Measurements from ENCODE around the gene GPT2.
"Not testable (repeated sequence)": the region's sequence is repeated elsewhere in the genome, so short reads cannot be mapped to it uniquely, and the experiment has no call there.

Gene GPT2

DNA sequence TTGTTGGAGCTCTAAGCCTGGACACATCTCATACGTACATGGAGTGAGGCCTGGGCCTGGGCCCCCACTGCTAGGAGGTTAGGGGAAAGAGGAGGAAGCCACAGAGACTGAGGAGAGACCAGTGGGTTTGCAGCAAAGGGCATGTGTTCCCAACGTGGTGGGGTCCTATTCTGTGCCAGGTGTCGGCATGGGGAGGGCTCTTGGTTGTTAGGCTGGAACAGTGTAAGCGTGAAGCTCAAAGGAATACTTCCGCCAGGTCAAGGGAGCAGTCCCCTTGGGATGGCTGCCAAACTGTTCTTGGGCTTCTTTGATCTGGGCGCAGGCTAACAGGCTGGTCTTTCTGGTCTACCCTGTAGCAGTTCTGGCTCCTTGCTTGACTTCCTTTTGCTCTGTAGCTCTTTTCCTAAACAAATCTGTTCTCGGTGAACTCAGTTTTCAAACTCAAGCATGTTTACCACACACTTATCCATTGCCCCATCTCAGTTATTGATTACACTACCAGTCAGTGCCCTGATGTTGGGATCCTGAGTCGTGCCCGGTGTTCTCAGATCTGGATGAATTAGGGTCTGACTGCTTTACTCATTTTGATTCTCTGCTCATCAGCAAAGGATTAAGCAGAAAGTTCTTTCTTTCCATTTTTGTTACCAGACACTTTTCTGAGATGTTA, 36.4 kb downstream of the GPT2 start:
- no peak overlapping the region for H3K27ac Mint-ChIP-seq
- H3K4me1 Mint-ChIP-seq = peaks cover 13% of the 10 kb centered on the region
- ATAC-seq = no peak
- no peak overlapping the region for H3K4me3 Mint-ChIP-seq
- H3K36me3 Mint-ChIP-seq = peaks cover 49% of the 10 kb centered on the region
- no peak for DNase-seq (ENCODE audit: low spot score in 2 of 2)
- no peaks in the 10 kb centered on the region for H3K9me3 Mint-ChIP-seq

DNA sequence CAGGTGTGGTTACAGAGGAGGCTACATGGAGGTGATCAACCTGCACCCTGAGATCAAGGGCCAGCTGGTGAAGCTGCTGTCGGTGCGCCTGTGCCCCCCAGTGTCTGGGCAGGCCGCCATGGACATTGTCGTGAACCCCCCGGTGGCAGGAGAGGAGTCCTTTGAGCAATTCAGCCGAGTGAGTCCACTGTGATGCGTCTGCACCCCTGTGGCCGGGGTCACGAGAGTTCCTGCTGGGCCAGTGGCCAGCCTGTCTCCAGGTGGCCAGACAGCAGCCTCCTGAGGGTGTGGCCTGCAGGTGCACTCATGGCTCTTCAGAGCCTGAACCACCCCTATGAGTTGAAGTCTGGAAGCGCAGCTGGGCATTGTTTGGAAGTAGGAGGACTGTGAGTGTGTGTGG, 38.1 kb downstream of the GPT2 start:
- H3K36me3 Mint-ChIP-seq = peaks cover 63% of the 10 kb centered on the region
- H3K27ac Mint-ChIP-seq = no peak overlapping the region
- ATAC-seq = no peak
- peaks cover 10% of the 10 kb centered on the region for H3K4me1 Mint-ChIP-seq
- no peak overlapping the region for H3K4me3 Mint-ChIP-seq
- no peak for DNase-seq (ENCODE audit: low spot score in 2 of 2)
- no peaks in the 10 kb centered on the region for H3K9me3 Mint-ChIP-seq

DNA sequence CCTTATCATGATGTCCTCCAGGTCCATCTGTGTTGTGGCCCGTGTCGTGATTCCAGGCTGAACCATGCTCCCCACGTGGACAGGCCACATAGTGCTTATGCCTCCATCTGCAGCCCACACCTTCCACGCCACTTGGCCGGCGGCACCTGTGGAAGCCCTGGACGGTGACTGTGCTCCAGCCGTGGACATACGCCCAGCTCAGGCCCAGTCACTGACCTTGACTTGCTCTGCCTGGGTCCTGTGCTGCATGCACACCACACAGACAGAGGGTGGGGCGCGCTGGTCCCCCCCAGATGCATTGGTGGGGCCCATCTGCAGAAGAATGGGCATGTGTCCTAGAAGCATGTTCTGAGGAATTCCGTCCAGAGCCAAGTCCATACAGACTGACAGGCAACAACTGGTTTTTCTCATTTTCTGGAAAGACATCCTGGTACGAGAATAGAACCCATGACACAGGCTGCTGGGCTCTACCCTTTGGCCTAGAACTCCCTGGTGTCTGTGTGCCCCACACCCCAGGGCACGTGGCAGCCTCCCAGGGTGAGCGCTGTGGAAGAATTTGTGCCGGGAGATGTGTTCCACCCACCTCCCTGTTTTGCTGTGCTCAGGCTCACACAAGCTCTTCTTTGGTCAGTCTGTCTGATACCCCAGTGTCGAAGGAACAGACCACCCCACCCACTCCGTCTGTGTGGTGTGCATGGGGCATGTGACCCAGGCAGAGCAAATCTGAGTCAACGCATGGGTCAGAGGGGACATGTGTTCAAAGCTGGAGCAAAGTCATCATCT, 39.5 kb downstream of the GPT2 start:
- H3K4me3 Mint-ChIP-seq = no peak overlapping the region
- no peak overlapping the region for H3K27ac Mint-ChIP-seq

DNA sequence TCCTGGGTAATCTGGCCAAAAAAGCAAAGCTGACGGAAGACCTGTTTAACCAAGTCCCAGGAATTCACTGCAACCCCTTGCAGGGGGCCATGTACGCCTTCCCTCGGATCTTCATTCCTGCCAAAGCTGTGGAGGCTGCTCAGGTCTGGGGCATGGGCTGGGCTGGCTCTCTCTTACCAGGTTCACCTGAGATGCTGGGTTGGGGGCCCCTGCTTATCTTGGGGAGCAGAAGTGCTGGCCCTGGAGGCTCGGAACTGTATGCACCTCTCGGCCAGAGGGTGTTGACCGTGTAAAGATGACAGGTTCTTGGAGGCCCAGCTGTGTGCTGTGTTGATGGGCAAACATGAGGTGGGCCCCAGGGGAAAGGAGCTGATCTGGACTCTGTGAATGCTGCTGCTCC, 40.2 kb downstream of the GPT2 start:
- DNase-seq (ENCODE audit: low spot score in 2 of 2) = no peak
- H3K4me1 Mint-ChIP-seq = peaks cover 13% of the 10 kb centered on the region
- no peak overlapping the region for H3K27ac Mint-ChIP-seq
- H3K9me3 Mint-ChIP-seq = no peaks in the 10 kb centered on the region
- no peak overlapping the region for H3K4me3 Mint-ChIP-seq
- no peak for ATAC-seq
- peaks cover 70% of the 10 kb centered on the region for H3K36me3 Mint-ChIP-seq

More for the DNA sequence above, 39.5 kb downstream of the GPT2 start:
- no peak for DNase-seq (ENCODE audit: low spot score in 2 of 2)
- H3K4me1 Mint-ChIP-seq = peaks cover 14% of the 10 kb centered on the region
- ATAC-seq = no peak
- H3K36me3 Mint-ChIP-seq = peaks cover 67% of the 10 kb centered on the region
- H3K9me3 Mint-ChIP-seq = no peaks in the 10 kb centered on the region

DNA sequence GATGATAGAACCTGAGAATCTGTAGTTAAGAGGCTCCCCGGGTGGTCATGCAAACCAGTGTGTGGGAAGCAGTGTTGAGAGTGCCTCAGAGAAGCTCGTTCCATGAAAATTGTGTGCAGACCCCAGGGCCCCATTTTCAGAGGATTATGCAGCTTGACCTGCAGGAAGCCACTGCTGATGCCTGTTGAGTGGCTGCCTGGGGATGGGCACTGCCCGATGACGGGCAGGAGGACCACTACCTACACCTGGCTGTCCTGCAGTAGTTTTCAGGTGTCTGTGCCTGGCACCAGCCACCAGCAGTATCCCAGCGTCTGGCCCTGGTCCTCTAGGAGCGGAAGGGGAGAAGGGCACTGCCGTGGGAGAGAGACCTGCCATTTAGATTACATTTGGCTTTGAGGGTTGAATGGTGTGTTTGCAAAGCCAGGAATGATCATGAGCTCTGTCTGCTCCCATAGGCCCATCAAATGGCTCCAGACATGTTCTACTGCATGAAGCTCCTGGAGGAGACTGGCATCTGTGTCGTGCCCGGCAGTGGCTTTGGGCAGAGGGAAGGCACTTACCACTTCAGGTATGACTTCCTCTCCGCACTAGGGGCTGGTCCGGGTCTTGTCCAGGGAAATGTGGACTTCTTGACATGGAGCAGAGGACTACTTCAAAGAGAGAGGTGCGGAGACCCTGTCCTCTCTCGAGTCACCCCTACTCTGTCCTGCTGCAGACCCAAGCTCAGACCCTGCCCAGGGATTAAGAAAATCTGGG, 42.5 kb downstream of the GPT2 start:
- H3K4me1 Mint-ChIP-seq = peaks cover 10% of the 10 kb centered on the region
- ATAC-seq (no peak), DNase-seq (ENCODE audit: low spot score in 2 of 2) (no peak)
- no peak overlapping the region for H3K4me3 Mint-ChIP-seq
- H3K9me3 Mint-ChIP-seq = no peaks in the 10 kb centered on the region
- peaks cover 60% of the 10 kb centered on the region for H3K36me3 Mint-ChIP-seq
- H3K27ac Mint-ChIP-seq = peak overlapping the region; percentile 6

DNA sequence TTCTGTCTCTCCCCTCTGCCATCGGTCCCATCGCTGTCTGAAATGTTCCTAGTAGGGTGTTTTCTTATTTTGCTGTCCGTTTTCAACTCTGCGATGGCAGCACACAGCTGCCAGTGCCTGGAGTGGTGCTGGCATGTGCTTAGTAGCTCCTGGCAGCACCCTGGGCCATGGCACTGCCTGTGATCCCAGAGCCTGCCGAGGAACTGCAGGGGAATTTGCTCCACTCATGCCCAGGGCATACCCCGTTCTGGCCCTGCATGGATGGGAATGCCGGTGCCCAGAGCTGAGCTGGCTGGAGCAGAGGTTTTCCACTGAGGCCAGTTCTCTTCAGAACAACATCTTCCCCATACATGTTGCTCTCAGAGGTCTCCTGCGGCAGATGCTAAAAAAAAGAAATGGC, 43.1 kb downstream of the GPT2 start:
- Mint-ChIP-seq H3K4me3 (no peak overlapping the region), H3K27ac (peak overlapping the region; percentile 26), H3K36me3 (peaks cover 60% of the 10 kb centered on the region), H3K9me3 (no peaks in the 10 kb centered on the region), H3K4me1 (peaks cover 10% of the 10 kb centered on the region)
- ATAC-seq (no peak), DNase-seq (ENCODE audit: low spot score in 2 of 2) (no peak)

DNA sequence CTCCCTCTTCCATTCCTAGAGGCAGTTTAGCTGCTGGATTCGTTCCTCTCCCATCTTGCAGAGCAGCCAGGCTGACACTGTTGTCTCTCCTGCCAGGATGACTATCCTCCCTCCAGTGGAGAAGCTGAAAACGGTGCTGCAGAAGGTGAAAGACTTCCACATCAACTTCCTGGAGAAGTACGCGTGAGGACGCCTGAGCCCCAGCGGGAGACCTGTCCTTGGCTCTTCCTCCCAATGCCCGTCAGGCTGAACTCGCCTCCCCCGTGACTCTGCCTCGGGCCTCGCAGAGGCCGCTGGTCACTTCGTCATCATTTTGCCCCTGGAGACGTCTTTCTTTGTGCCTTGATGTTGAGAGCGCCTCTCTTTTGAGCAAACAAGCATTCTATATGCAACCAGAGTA, 44.6 kb downstream of the GPT2 start:
- DNase-seq (ENCODE audit: low spot score in 2 of 2) = no peak
- Mint-ChIP-seq H3K4me3 (no peak overlapping the region), H3K4me1 (peaks cover 10% of the 10 kb centered on the region), H3K27ac (peak overlapping the region; percentile 10), H3K36me3 (peaks cover 50% of the 10 kb centered on the region), H3K9me3 (no peaks in the 10 kb centered on the region)
- ATAC-seq = no peak

DNA sequence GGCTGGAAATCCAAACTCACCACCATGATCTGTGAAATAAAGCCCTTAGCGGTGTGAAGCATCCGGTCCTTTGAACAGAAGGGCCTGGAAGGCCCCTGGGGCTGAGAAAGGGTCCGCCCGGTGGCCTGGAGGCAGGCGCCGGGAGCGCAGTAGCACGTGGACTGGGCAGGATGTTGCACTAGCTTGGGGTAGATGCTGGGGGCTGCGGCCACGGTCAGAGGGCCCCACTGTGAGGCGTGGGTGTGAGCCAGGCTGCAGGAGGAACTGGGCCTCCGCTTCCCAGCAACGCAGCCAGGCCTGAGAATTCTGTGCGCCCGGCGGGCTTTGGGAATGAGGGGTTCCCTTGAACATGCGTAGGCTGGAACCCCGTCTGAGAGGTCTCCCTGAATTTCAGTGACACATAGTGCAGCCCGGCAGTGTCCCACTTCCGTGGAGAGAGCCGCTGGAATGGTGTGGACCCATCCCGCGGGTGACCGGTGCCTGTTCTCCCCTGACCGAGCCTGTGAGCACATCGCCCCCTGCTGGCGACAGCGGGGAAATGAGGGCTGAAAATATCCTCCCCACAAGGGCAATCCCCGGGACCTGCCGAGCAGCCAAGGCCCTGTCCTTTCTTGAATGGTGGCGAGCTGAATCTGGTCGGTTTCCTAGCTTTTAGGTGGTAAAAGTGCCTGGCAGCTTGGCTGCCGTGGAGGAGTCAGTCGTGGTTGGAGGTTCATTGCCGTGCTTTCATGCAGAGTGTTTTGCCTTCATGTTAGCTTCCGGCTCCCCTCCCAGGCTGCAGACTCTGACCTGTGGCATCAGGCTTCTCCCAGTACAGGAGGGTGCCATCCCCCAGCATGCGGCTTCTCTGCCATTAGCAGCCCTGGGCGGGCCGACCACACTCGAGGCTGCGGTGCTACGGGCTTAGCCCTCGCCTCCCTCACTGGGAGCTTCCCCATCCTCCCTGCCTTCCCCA, 45.5 kb downstream of the GPT2 start:
- peaks cover 41% of the 10 kb centered on the region for H3K36me3 Mint-ChIP-seq
- peak overlapping the region; percentile 10 for H3K27ac Mint-ChIP-seq
- H3K9me3 Mint-ChIP-seq = no peaks in the 10 kb centered on the region
- no peak overlapping the region for H3K4me3 Mint-ChIP-seq
- peaks cover 10% of the 10 kb centered on the region for H3K4me1 Mint-ChIP-seq
- DNase-seq (ENCODE audit: low spot score in 2 of 2) (peak; percentile 65 to 85), ATAC-seq (peak; percentile 82)

DNA sequence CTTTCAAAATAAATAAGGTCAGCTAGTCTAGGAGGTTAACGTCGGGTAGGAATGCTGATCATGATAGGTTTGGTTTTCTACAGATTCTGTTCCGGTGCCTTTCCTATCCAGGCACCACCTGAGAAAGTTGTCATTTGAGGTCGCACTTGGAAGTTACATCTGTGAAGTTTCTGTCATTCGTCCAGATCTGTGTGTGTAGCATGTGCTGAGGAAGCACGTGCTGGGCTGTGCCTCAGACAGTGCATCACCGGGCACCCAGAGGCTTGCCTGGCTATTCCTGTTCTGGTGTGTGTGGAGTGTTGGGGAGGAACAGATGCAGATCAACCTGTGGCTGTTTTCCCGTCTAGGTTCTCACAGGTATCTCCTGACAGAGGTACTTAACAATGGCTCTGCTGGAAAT, 46.7 kb downstream of the GPT2 start:
- ATAC-seq = no peak

DNA sequence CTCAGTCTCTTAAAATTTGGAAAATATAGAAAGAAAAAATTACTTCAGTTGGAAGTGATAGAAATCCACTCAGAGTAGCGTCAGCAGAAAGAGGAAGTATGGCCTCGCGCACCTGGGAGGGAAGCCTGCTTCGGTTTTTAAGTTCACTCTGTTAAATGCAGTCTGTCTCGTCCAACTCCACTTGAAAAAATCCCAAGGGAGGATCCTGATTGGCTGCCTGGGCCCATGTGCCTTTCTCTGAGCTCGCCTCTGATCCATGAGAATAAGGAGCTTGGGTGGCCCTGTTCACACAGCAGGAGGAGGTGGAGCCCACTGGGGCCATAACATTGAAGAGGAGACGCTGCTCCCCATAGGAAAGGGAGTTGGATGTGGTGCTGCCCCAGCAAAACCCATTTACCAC, 48.6 kb downstream of the GPT2 start:
- DNase-seq (ENCODE audit: low spot score in 2 of 2) (no peak), ATAC-seq (no peak)
- H3K27ac Mint-ChIP-seq = no peak overlapping the region
- H3K4me3 Mint-ChIP-seq = no peak overlapping the region
- peaks cover 11% of the 10 kb centered on the region for H3K36me3 Mint-ChIP-seq
- no peaks in the 10 kb centered on the region for H3K9me3 Mint-ChIP-seq
- peaks cover 6% of the 10 kb centered on the region for H3K4me1 Mint-ChIP-seq

More for the DNA sequence above, 46.7 kb downstream of the GPT2 start:
- Mint-ChIP-seq H3K27ac (no peak overlapping the region), H3K4me1 (peaks cover 10% of the 10 kb centered on the region), H3K9me3 (no peaks in the 10 kb centered on the region), H3K36me3 (peaks cover 29% of the 10 kb centered on the region), H3K4me3 (no peak overlapping the region)
- DNase-seq (ENCODE audit: low spot score in 2 of 2) = no peak

DNA sequence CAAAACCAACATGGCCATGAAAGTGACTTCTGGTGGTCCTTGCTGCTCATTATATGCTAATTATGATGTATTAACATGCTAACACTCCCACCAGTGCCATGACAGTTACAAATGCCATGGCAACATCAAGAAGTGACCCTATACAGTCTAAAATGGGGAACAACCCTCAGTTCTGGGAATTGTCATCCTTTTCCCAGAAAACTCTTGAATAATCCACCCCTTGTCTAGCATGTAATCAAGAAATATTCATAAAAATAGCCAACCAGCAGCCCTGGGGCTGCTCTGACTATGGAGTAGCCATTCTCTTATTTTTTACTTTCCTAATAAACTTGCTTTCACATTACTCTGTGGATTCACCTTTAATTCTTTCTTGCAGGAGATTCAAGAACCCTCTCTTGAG, 53.4 kb downstream of the GPT2 start:
- Mint-ChIP-seq H3K4me1 (no peaks in the 10 kb centered on the region), H3K27ac (no peak overlapping the region), H3K4me3 (no peak overlapping the region), H3K9me3 (no peaks in the 10 kb centered on the region), H3K36me3 (no peaks in the 10 kb centered on the region)
- DNase-seq (ENCODE audit: low spot score in 2 of 2) (no peak), ATAC-seq (no peak)

DNA sequence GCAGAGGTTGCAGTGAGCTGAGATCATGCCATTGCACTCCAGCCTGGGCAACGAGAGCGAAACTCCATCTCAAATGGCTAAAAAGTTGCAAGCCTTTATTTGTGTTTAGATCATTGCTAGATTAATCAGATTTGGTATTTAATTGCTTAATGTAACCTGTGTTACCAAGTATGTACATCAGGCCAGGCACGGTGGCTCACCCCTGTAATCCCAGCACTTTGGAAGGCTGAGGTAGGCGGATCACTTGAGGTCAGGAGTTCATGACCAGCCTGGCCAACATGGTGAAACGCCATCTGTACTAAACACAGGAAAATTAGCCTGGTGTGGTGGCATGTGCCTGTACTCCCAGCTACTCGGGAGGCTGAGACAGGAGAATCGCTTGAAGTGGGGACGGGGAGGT, 60.6 kb downstream of the GPT2 start:
- not testable (repeated sequence) for H3K9me3 Mint-ChIP-seq; DNase-seq (ENCODE audit: low spot score in 2 of 2); H3K27ac Mint-ChIP-seq; ATAC-seq; H3K4me3 Mint-ChIP-seq; H3K36me3 Mint-ChIP-seq
- peaks cover 21% of the 10 kb centered on the region for H3K4me1 Mint-ChIP-seq

DNA sequence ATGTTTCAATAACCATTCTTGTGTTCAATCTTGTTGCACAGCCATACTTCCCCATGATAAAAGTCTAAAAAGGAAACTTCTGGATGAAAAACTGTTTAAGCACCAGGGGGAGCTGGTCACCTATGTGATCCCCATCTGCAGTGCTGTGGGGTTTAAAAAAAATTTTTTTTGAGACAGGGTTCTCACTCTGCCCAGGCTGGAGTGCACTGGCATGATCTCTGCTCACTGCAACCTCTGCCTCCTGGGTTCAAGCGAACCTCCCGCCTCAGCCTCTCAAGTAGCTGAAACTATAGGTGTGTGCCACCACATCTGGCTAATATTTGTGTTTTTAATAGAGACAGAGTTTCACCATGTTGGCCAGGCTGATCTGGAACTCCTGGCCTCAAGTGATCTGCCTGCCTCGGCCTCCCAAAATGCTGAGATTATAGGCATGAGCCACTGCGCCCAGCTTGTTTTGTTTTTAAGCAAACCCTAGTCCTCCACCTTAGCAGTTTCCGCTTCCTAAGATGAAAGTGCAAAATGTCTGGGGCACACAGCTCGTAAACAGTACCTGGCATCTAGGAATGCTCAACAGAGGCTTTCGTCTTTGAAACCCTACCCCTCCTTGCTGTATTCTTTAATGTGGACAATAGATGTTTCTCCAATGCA, 63.9 kb downstream of the GPT2 start:
- no peaks in the 10 kb centered on the region for H3K9me3 Mint-ChIP-seq
- DNase-seq (ENCODE audit: low spot score in 2 of 2) (no peak), ATAC-seq (peak; percentile 66)
- peak overlapping the region; percentile 76 for H3K27ac Mint-ChIP-seq
- no peaks in the 10 kb centered on the region for H3K36me3 Mint-ChIP-seq
- H3K4me3 Mint-ChIP-seq = no peak overlapping the region
- H3K4me1 Mint-ChIP-seq = peaks cover 21% of the 10 kb centered on the region

DNA sequence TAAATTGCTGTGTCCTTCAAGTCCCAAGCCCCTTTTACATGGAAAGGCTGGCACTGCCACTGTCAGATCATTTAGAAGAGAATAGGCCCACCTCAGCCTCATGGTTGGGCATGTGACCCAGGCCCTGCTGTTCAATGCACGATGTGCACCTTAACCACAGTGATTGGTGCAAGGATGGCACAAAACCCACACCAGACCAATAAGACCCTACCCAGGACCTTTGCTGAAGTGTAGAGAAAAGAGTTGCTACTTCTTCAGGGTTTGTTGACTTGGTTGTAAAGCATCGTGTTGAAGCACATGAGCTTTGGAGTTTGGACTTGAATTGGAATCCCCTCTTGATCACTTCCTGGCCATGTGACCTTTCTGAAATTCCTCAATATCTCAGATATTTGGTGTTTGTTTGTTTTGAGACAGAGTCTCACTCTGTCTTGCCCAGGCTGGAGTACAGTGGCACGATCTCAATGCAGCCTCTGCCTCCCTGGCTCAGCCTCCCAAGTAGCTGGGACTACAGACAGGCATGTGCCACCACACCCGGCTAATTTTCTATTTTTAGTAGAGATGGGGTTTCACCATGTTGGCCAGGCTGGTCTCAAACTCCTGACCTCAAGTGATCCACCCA, 64.5 kb downstream of the GPT2 start:
- H3K4me3 Mint-ChIP-seq = no peak overlapping the region
- peak overlapping the region; percentile 76 for H3K27ac Mint-ChIP-seq
- H3K36me3 Mint-ChIP-seq = peaks cover 3% of the 10 kb centered on the region

More for the DNA sequence above, 64.5 kb downstream of the GPT2 start:
- Mint-ChIP-seq H3K4me1 (peaks cover 15% of the 10 kb centered on the region), H3K9me3 (no peaks in the 10 kb centered on the region)
- no peak for DNase-seq (ENCODE audit: low spot score in 2 of 2)
- ATAC-seq = peak; percentile 2
